Stimulated activated CD4-positive, alpha-beta T cell treated with anti-CD3 and anti-CD28 coated beads, Interleukin-15, amount 100 ng/mL, for 24 hours (primary cell): Measurements from ENCODE around the gene RRAGB.

Source experiments
- DNase-seq: peaks from one replicate; pipeline ENCODE4 v3.0.0-alpha.2; 2020

Gene RRAGB

DNA sequence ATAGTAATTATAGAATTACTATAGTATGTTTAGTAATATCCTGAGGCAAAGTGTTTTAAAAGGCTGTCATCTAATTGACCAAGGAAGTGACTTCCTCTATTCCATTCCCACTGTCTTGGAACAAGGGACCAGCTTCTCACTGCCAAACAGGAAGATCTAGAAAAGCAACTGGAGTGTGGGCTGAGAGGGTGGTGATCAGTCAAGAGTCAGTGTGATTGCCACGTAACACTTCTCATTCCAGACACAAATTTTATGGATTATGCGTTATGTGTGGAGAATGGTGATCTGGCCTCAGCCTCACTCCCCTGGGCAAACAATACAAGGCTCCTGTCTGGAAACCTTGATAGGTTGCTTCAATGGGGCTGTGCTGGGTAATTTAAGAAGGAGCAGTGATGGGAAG lies 60.0 kb downstream of the RRAGB start:
- no peak for DNase-seq

DNA sequence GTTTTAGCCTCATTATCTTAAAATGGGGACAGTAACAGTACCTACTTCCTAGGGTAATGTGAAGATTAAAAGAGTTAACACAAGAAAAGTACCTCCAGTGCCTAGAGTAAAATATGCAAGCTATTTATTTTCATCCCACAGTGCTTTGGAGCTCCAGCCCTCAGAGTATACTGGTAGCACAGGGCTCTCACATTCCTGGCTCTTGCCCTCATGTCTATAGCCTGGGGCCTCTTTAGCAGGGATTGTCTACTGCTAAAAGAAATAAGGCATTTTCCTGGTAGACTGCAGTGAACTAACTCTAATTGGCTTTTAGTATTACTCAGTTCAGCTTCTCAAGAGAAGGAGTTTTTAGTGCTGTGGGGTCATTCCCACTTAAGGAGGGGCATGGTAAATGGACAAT lies 60.8 kb downstream of the RRAGB start:
- DNase-seq, result no peak

DNA sequence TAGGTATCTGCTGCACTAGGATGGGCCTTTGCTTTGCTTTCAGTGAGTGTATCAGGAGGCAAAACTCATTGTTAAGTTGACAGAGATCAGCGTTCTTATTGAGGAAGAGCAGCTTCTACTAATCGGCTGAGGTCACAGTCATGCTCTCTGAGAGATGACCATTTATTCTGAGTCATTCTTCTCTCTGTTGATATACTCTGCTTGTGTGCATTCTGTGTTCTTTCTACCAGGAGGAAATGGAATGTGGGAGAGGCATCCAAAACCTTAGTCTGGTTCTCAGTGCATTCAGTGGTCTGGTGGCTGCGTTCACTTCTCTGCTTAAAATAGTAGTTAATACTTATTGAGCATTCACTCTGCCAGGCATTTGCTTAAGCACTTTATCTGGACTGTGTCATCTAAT lies 66.2 kb downstream of the RRAGB start:
- no peak for DNase-seq

DNA sequence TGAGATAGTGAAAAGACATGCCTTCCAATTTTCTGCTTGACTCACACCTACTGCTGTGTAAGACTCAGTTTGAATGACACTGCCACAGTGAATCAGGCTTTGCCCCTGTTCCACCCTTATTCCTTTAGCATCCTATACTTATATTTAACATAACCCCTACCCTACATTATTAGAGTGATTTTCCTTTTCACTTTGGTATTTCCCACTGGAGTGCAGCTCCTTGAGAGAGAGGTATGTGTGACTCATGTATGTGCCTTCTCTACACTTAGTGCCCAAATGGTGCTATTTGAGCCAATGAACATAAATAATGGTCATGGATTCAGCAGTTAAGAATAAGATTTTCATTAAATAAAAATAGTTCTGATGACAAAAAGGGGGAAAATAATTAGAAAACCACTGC lies 69.5 kb downstream of the RRAGB start:
- DNase-seq, result no peak

DNA sequence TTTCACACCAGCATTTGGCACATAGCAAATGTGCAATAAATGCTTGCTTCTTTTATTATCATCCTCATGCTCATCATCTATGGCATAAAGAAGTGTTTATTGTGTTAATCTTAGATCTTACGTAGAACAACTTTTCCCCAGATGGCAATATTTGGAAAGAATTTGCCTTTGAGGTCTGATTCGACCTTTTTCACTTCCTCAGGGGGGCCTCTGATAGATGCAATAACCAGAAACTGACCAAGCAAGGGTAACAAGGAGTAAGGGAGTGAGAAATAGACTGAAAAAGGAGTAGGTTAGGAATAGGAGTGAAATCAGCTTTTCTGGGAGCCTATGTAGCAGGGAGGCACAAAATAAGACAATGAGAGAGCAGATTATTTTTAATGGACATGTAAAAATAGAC lies 70.2 kb downstream of the RRAGB start:
- no peak for DNase-seq

DNA sequence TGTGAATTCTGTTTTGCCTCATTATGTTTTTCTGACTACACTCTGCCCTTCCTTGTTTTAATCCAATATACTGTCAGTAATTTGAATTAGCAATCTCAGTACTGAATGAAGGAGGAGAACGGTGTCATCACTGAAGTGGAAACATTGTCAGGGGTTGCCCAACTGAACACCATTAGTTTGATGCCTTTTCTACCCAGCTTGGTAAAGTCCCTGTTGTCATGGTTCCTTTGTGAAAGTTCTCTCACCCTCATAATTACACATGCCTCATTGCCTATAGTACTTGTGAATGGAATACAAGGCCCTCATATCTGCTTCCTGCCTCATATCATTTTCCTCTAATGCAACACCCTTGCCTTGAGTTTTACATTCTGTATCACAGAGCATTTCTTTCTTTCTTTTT lies 76.9 kb downstream of the RRAGB start:
- no peak for DNase-seq

DNA sequence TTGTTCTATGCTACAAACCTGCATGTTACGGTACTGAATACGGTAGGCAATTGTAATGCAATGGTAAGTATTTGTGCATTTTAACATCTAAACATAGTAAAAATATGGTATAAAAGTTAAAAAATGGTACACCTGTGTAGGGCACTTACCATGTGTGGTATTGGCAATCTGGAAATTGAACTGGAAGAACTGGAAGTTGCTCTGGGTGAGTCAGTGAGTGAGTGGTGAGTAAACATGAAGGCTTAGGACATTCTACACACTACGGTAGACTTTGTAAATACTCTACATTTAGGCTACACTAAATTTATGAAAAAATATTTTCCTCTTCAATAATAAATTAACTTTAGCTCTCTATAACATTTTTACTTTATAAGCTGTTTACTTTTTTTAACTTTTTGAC lies 78.9 kb downstream of the RRAGB start:
- no peak for DNase-seq

DNA sequence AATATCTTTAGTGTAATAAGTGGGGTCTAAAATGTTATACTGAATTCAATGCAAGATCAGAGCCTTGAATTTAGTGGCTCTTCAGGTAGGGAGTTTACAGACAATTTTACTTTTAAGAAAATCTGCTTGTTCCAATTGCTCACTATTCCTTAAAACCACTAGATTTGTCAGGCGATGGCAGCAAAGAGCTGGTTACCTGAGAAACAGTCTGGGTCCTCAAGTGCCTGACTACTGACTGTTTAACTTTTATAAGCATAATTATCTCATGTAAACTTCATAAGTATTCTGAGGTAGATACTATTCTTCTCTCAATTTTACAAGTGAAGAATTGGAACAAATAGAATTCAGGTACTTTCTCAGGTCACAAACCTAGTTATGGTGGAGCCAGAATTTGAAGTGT lies 84.3 kb downstream of the RRAGB start:
- DNase-seq, result no peak
